HG03469 (cell line): Measurements from ENCODE around the gene HNF4A.
"Not testable (repeated sequence)": the region's sequence is repeated elsewhere in the genome, so short reads cannot be mapped to it uniquely, and the experiment has no call there.

ENCODE experiments used
- ATAC-seq: cut with Tn5 transposase; IDR thresholded peaks from one replicate; pipeline ENCODE4 v1.9.1; 2021; ENCODE audit warnings: mild to moderate bottlenecking, moderate library complexity, moderate number of reproducible peaks; ENCODE audit not compliant: unreplicated experiment

The HNF4A gene

DNA sequence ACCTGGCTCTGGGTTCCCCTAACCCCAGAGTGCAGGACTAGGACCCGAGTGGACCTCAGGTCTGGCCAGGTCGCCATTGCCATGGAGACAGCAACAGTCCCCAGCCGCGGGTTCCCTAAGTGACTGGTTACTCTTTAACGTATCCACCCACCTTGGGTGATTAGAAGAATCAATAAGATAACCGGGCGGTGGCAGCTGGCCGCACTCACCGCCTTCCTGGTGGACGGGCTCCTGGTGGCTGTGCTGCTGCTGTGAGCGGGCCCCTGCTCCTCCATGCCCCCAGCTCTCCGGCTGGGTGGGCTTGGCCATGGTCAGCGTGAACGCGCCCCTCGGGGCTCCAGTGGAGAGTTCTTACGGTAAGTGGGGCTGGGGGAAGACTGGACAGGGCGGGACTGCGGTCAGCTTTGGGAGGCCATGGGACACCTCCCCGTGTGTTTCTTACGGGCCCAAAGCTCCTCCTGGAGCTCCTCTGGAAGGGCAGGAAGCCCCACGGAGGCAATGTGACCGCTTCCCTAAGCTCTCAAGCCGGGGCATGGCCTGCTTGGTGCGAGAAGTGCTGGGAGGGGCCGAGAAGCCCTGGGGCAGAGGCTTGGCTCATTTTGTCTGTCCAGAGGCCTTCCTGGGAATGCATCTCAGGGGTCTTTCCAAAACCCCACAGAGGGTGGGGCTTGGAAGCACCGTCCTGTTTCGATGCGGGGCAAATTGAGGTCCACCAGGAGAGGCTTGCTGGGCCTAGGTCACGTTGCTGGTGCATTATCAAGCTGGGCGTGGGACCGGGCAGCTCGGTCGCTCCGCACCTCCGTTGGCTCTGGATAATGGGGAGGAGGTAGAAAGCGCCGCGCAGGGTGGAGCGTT lies at the start of gene HNF4A:
TSS of gene HNF4A (plus strand) at position 202 of the 855 bp plus-strand sequence. CDS start at position 308, 106 bp downstream.
- ATAC-seq = no peak

DNA sequence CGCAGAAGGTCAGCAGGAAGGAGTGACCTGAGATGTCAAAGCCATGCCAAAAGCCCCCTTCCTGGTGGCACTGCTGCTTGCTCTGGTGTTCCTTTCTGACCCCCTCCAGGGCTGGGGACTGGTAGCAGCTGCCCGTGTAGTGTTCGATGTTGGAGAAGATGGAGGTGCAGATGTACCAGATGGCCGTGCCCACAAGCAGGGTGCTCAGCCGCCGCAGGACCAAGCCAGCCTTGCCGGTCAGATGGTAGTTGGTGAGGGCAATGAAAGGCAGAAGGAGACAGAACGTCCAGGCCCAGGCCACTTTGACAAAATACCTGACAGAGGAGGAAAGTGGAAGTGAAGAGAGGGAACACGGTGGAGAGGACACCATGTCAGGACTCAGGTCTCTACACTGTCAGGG lies 48.6 kb upstream of the HNF4A start:
- ATAC-seq = no peak

DNA sequence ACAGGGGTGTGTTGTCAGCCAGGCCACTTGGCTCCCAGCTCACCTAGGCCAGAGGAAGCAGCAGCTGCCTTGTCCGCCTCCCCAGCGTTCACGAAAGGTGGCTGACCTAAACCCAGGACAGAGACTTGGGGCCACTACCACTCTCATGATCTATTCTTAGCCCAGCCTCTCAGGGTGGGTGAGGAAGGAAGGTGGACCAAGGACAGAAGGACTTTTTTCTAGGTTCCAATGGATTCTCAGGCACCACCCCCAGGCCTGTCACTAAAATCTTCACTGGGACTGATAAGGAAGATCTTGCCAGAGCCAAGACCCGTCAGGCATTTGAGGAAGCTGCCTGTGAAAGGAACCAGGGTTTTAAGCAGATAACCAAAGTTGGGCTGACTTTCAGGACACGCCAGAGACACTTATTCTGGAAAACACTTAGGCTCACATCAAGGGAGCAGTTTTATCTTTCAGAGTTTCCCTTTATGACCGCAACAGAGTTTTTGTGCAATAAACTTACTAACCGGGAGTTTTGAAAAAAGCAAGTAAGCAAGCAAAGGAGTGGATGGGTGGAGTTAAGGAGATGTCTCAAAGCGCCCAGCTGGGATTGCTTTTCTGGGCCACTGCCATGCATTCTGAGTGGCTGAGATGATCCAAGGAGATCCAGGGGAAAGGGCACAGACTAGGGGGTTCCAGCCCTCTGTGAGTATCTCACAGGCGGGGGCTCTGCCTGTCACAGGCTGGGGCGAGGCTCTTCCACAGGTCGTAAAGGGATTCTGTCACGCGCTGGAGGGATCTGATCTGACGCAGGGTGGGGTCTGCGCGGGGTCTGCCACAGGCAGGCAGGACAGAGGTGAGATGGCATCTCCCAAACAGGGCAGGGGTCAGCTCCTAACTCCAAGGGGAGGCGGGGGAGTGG lies 45.5 kb upstream of the HNF4A start:
- no peak for ATAC-seq

DNA sequence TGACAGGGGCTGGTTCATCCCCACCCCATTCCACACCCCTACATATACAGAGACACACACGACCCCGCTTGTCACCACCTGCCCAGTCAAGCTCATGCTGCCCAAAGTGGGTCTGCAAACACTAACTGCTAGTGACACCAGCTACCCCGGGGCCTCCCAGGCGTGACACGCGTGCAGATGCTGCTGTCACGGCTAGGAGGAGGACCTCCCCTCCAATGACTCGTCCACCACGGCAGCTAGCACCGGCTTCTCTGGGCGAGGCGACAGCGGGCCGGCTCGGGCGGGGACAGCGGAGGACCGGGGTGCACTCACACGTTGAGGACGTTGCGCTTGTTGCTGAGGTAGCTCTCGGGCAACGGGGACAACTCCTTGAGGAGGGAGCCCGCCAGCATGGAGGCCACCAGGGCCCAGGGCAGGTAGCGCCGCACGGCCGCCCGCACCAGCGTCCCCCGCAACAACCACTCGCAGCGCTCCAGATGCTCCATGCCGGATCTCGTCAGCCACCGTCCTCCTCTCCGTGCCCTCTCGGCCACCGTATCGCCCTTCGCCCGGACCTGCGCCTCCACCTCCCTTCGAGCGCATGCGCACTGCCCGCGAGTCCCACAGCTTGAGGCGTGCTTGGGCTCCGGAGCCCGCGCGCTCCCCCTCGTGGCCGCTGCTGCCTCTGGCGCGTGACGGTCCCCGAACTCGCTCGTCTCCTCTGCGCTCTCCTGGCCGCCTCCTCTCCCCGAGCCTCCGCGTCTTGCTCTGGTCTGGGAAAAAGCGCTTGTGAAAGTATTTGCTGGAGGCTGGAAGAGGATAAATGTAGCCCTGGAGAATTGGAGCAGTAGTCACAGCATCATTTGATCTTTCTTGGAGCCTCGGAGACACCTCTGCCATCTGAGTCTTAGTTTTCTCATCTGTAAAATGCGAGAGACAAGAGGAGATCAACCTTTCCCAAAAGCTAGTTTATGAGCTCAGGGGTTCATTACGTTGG lies 44.5 kb upstream of the HNF4A start, which contains the start of gene FITM2:
TSS of gene FITM2 (minus strand) at position 539 of the 976 bp plus-strand sequence. CDS start at position 485, 54 bp downstream.
- ATAC-seq = peak; percentile 76

DNA sequence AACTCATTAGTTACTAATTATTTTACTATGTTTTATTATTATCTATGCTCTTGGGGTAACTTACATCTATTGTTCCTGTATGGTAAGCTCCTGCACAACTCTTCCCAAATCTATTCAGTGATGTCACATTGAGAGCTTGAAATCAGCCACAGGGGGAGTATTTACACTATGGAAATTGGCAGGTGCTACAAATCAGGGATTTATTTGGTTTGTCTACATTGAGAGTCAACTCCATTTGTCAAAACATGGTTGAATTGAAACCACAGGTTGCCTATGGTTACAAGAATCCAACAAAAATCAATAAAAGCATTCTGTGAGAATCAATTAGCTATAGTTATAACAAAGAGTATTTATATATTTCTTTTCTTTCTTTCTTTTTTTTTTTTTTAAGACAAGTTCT lies 40.6 kb upstream of the HNF4A start:
- ATAC-seq = no peak

DNA sequence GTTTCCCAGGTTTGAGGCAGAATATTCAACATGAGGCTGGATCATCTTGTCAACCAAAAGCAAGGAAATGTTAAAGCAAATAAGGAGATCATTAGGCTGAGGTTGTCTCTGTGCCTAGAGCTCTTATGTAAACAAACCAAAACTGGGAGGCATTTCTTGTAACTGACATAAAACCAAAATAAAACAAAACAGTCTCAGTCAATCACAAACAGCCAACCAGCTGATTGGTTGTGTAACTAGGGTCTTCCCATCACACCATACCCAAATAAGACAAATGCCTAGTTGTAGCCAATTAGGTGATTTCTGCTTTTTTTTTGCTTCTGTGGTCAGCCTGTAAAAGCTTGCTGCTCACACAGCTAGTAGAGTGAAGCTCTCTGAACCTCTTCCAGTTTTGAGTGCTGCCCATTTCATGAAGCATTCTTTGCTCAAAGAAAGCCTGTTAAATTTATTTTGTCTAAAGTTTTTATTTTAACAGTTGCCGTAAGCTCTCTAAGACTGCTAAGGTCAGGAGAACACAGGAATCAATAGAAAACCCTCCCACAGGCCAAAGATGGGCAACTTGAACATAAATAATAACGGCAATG lies 35.6 kb upstream of the HNF4A start:
- no peak for ATAC-seq

DNA sequence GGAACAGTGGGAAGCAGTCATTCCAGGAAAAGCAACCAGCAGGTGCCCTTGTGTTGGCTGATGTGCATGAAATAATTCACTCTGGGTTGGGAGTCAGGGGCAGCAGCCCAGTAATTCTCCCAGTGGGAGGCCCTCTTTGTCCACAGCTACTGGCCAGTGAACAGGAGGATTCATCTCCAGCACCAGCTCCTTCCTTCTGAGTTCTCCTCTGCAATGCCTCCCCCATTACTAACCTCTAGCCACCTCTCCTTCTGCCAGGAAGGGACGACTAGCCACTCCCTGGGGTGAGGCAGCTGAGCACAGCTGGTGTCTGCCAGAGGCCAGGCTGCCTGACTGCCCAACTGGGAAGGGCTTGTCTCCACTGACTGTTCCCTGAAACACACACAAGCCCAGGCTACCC lies 31.2 kb upstream of the HNF4A start:
- ATAC-seq = no peak

DNA sequence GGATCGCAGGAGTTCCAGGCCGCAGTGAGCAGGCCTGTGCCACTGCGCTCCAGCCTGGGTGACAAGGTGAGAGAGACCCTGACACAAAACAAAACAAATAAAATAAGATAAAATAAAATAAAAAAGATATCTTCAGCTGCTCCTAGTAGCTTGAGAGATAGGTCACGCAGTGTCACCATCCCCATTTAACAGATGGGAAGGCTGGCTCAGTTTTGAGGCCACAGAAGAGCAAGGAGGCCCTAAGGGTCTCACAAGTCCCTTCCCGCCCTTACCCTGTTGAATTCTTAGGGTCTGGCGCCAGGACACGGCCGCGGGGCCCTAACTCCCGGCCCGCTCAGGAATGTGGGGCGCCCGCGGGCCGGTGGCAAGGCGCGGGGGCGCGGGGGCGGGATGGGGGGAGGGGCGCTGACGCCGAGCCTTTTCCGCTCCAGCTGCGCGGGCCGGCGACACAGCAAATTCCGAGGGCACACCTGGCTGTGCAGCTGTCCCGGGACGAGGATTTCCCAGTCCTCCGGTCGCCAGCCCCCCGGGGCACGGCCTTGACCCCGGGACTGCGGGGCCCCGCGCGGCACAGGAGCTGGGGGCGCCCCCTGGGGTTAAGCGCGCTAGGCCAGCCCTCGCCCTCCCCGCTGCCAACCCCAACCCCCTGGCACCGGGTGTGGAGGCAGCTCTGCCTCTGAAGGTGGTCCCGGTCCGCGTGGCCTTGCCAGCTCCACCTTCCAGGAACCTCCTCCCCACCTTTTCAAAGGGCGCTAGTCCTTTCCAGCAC lies 28.9 kb upstream of the HNF4A start:
- no peak for ATAC-seq

DNA sequence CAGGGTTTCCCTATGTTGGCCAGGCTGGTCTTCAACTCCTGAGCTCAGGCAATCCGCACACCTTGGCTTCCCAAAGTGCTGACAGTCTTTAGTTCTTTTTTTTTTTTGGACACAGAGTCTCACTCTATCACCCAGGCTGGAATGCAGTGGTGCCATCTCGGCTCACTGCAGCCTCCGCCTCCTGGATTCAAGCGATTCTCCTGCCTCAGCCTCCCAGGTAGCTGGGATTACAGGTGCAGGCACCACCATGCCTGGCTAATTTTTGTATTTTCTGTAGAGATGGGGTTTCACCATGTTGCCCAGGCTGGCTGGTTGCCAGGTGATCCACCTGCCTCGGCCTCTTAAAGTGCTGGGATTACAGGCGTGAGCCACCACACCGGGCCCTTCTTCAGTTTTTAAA lies 27.8 kb upstream of the HNF4A start:
- ATAC-seq = not testable (repeated sequence)

DNA sequence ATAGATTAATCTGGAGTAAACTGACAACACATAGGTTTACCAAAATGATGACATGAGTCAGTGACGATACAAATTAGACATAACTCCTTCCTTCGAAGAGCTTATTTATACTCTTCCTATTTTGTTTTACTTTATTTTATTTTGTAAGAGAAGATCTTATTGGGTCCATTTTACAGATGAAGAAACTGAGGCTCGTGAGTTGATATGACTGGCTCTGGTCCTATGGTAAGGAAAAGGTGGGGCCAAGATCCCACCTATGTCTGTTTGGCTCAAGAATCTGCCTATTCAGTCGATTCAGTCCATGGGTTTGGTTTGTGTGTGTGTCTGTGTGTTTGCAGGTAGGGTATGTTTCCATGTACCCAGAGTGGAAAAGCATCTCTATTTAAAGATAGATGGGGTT lies 27.1 kb upstream of the HNF4A start:
- no peak for ATAC-seq

DNA sequence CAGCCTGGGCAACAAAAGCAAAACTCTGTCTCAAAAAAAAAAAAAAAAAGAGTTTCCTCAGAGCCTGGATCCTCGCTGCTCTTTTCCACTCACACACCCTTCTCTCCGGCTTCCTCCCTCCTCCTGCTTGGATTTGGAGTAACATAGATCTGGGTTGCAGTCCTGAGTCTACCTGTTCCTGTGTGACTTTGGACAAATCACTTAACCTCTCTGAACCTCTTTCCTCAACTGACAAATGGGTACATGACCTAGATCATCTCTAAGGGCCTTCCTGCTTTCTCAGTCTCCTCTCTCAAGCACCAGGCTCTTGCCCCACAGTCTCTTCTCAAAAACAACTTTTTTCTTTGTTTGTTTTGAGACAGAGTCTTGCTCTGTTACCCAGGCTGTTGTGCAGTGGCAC lies 24.3 kb upstream of the HNF4A start:
- no peak for ATAC-seq

DNA sequence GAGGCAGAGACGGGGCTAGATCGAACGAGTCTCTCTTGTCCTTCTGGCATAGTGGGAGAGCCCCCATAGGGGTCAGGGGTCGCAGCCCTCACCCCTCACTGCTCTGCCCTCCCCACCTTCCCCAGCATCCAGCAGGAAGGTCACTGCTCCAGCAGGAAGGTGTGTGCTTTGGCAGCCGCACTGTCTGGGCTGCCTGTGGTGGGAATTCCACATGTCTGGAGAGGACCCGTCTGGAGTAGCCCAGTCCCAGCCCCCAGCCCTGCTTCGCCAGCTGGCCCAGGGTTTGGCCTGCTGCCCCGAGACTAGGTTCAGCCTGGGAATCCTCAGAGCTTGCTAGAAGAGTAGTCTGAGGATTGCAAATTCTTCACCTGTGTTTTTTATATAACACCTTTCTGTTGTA lies 21.2 kb upstream of the HNF4A start:
- ATAC-seq = no peak

DNA sequence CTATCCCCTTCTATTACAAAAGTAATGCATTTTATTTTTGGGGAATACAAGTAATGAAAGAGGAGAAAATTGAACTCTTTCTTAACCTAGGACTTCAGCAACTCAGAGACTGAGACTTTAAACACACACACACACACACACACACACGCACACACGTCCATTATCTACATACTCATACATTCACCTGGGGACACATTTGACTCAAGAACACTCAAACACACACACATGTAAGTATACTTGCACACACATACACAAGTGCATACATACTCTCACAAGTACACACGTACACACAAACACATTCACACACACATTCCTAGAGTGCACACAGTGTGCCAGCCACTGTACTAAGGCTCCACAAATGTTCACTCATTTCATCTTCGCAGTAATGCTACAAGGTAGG lies 20.8 kb upstream of the HNF4A start:
- ATAC-seq = no peak

DNA sequence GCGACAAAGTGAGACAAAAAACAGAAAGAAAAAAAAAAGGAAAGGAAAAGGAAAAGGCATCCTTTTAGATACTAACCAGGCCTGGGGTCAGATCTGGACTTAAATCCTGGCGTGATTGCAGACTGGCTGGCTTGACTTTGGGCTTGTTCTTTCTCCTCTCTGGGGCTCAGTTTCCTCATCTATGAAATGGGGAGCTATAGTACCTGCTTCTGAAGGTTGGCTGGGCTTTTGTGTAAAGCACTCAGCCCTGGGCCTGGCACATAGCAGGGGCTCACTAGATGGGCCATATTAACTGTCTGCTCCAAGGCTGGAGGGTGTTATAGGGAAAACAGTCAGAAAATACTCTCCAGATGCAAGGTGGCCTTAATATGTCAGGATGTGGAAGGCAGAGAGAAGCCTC lies 19.8 kb upstream of the HNF4A start:
- no peak for ATAC-seq

DNA sequence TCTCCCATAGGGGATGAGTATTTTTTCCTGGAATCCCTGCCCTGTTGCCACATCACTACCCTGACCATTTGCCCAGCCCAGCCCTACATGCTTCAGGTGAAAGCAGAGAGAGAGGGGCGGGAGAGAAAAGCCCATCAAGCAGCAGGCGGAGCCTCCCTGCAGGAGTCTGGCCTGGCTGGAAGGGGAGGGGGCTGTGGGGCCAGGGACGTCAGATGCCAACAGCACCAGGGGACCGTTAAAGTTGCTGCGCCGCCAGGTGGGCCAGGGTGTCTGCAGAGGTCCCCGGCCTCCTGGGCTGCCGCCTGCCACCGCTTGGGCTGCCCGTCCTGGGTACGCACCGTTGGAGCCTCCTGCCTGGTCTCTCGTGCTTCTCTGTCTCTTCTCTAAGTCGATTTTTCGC lies 19.4 kb upstream of the HNF4A start:
- no peak for ATAC-seq

DNA sequence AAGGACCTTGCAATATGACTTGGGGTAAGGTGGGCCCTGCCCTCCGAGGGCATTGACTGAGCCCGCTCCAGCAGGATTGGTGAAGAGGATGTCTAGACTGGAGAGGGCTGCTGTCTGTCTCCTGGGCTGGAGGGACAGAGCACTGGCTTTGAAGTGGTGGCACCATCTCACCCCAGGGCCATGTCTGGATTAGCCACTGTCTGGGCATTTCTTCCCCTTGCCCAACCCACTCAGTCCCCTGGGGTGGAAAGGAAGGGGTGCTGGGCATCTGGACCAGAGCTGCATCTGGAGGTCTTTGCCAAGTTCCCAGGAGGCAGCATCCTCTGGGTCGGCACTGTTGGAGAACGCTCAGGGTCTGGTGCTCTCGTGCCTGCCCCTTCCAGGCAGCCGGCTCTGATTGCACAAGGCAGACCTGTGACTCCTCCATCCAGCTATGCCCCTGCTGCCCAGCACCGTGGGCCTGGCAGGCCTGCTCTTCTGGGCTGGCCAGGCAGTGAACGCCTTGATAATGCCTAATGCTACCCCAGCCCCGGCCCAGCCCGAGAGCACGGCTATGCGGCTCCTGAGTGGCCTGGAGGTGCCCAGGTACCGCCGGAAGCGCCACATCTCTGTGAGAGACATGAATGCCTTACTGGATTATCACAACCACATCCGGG lies 18.6 kb upstream of the HNF4A start, which contains the start of gene R3HDML:
TSS of gene R3HDML (plus strand) at position 319 of the 656 bp plus-strand sequence. CDS start at position 434, 115 bp downstream.
- ATAC-seq = no peak

DNA sequence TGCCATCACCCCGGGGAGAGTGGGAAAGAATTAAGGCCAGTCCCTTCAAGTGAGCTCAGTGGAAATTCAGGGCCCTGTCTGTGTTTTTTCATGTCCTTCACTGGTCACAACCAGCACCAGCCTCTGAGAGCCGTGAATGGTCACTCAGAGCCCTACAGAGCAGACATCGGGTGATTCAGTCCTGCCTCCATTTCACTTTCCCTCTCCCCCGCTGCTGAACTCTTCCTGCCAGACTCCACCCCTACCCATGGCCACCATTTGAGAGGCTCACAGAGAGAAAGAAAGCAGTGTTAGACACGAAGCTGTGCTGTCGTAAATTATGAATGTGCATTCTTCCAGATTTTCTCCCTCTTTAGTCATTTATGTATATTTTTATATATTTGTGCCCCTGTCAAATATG lies 13.3 kb upstream of the HNF4A start:
- no peak for ATAC-seq

DNA sequence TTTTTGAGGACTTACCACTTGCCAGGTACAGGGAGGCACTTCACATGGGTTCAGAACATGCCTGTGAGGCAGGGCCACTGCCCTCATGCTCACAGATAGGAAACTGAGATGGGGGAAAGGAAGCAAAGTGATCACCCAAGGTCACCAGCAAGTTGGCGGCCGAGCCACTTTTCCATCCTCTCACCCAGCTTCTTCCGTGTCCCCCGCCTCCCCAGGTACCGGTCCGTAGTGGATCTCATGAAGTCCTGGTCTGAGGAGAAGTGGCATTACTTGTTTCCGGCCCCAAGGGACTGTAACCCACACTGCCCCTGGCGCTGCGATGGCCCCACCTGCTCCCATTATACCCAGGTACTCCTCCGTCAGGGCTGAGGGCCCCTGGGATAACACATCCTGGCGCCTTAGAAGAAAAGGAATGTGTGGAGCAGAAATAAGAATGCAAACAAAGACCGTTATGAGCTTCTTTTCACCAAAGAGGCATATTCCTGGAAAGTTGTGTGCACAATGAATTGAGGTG lies 12.3 kb upstream of the HNF4A start:
- ATAC-seq = no peak

DNA sequence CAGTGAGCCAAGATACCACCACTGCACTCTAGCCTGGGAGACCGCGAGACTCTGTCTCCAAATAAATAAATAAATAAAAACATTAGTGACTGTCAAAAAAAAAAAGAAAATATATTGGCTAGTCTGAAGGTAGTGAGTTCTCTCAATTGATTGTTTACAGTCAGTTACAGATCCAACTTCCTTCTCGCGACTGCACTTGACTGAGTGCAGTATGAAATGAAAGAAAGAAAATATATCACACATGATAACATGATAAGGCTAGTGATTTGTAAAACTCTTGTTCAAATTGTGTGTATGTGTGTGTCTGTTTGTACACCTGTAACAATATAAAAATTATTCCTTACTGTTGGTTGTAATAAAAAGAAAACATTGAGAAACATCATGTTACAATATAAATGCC lies 10.8 kb upstream of the HNF4A start:
- ATAC-seq = no peak
